NCI-H526 (cell line): ENCODE results near the gene ARID4B.
"Not testable (repeated sequence)": the region's sequence is repeated elsewhere in the genome, so short reads cannot be mapped to it uniquely, and the experiment has no call there.

Experiments
- DNase-seq, 2 experiments: peaks; one replicate each; lab custom pipeline; 2025; lab: John Stamatoyannopoulos, UW

Gene ARID4B

DNA sequence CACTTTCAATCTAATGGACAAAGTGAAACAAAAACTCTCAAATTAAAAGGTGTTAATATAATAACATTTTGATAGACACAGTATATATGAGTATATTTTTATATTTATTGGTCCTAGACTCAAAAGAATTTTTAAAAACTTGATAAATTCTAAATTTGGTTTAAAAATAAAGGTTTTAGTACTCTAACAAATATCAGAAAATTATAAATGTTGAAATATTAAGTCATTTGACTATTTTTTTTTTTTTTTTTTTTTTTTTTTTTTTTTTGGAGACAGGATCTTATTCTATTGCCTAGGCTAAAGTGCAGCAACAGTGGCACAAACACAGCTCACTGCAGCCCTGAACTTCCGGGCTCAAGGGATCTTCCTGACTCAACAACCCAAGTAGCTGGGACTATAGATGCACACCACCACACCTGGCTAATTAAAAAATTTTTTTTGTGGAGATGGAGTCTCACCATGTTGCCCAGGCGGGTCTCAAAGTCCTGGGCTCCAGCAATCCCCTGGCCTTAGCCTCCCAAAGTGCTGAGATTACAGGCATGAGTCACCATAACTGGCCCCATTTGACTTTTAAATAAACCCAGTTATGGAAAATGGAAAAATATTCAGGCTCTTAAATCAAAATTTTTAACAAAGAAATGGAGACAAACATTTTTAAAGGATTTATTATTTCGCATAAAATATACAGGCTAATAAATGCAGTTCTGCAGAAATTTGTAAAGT, 106.2 kb downstream of the ARID4B start:
- DNase-seq, result no peak

DNA sequence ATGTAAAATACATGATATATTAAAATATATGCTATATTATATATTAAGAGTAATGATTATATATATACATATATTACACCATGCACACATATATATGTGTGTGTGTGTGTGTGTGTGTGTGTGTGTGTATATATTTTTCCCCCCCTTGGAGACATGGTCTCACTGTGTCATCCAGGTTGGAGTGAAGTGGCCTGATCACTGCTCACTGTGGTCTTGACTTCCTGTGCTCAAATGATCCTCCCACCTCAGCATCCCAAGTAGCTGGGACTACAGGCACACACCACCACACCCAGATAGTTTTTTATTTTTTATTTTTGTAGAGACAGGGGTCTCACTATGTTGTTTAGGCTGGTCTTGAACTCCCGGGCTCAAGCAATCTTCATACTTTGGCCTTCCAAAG, 112.5 kb downstream of the ARID4B start:
- no peak for DNase-seq

DNA sequence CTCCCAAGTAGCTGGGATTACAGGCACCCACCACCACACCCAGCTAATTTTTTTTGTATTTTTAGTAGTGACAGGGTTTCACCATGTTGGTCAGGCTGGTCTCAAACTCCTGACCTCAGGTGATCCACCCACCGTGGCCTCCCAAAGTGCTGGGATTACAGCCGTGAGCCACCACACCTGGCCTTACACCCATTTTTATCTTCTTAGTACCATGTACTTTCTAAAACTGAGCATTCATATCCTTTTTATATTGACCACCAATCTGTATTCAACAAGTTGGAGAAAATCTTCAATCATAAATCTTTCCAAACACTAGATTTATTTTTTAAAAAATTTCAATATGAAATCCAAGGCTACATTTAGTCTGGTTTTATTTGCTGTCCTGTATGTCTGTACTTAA, 113.0 kb downstream of the ARID4B start:
- not testable (repeated sequence) for DNase-seq

DNA sequence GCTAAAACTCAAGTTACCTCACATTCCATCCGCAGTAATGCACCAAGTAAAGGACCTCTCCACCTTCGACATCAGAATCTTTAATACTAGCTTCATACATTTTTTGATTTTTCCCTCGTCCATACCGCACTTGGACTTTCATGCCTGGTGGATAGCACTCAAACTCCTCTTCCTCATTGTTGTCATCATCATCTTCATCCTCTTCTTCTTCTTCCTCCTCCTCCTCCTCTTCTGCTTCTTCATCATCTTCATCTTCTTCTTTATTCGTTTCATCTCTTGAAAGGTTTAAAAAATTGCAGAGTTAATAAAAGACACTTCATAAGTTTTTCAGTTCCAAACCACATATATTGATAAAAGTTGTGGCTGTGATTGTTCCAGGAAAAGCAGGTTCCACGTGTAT, 114.2 kb downstream of the ARID4B start:
- no peak for DNase-seq

DNA sequence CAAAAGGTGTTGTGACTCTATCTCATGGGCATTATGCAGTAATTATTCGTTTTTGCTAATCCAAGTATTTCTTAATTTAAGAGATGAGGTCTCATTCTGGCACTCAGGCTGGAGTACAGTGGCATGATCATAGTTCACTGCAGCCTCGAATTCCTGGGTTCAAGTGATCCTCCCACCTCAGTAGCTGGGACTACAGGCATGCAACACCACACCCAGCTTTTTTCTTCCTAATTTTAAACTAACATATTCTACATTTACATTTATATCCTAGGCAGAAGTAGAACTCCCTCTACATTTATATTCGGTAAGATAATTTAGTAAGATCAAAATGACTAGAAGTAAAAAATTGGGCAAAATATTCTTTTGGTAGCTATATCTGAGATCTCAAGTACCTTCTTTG, 116.5 kb downstream of the ARID4B start:
- no peak for DNase-seq

DNA sequence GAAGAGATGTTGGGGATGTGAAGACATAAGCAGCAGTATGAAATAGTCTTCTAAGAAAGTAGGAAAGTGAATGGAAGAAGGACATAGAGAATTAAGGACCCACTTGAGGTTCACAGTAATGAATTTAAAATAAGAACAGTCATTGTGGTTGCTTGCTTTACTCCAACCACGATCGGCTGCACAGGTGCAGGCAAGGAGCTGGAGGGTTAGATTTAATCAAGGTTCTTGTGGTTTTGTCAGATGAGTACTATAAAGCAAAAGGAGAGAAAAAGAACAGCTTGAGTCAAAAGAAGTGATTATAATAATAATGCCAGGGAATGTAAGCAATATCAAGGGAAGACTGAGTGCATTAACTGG, 120.8 kb downstream of the ARID4B start:
- DNase-seq, result no peak

DNA sequence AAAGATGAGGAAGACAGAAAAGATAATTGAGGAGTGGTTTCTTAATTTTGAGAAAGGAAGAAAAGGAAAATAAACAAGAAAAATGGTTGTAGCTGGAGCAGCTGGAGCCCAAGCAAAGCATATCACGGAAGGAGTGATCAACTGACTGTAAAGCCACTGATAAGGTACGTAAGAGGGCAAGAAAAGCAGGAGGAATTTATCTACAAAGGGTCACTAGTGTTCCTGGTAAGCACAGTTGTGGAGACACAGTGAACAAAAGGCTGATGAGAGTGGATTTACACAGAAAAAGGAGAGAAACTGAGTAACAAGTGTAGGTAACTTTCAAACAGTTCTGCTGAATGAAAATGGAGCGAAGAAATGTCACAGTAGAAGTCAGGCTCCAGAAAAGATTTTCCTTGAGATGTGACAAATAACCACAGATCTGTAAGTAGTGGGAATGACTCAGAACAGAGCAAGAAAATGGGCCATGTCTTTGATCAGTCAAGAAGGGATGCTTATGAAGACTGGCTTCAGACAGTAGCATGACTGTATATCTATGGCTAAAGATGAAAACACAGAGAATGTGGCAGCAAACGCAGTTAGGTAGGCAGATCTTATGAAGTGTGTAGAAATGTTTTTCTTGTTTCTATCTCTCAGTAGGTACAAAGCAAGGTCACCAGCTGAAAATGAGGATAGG, 121.3 kb downstream of the ARID4B start:
- DNase-seq, result no peak

DNA sequence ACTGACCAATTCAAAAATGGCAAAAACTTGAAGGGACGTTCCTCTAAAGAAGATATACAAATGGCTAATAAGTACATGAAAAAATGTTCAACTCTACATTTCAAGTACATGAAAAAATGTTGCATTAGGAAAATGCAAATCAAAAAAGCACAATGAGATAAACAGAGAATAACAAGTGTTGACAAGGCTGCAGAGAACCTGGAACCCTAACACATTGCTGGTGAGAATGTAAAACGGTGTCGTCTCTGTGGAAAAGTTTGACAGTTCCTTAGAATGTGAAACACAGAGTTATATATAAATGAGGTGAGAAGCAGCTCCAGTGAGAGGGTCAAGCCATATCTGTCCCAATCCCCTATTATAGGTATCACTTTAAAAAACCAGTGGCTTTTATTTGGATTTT, 122.3 kb downstream of the ARID4B start:
- no peak for DNase-seq

DNA sequence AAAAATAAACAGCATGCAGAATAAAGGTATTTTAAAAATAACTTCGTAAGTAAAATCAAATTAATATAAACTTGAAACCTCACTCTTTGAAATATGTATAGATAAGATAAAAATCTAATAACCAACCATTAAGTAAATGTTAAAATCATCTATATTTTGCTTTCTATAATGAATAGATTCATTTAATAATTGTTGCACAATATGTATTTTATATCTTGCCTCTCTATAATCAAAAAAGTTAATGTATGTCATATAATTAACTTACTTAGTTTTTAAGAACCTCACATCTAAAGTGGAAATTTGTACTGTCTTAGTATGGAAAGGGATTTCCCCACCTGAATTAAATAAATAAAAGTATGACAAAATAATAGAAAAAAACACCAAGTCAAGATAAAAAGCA, 124.6 kb downstream of the ARID4B start:
- no peak for DNase-seq

DNA sequence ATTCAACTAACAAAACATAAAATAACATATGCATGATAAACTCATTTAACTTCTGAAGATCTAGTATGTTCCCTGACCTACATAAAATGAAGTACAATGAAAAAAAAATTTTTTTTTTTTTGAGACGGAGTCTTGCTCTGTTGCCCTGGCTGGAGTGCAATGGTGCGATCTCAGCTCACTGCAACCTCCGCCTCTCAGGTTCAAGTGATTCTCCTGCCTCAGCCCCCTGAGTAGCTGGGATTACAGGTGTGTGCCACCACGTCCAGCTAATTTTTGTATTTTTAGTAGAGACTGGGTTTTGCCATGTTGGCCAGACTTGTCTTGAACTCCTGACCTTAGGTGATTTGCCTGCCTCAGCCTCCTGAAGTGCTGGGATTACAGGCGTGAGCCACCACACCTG, 125.5 kb downstream of the ARID4B start:
- not testable (repeated sequence) for DNase-seq

DNA sequence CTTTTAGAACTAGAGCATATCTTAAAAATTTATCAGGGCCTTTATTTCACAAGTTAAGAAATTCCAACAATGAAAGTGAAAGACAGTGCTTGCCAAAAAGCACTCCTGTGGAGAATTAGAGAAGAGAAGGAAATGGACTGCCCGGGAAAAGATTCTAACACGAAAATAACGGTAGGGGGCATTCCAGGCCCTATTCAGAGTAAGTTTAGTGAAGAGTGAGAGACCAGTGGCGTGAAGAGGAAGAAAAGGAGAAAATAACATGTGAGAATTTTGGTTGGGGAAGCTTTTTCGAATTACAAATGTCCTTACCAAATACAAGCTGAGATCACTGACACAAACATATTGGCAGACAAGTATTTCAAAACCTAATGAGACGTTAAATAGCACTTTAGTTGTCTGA, 128.5 kb downstream of the ARID4B start:
- no peak for DNase-seq

DNA sequence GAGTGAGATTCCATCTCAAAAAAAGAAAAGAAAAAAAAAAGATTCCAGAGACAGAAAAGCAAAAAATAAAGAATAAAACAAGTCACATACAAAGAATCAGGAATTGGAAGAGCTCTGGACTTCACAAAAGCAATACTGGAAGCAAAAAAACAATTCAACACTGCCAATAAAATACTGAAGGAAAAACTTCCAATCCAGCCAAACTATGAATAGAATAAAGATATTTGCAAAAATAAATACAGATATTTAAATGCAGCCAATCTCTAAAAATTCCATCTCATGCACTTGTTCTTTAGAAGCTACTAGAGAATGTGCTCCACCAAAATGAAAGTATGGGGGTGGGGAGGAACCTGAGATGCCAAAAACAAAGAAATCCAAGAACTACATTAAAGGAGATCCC, 137.5 kb downstream of the ARID4B start:
- DNase-seq, result no peak

DNA sequence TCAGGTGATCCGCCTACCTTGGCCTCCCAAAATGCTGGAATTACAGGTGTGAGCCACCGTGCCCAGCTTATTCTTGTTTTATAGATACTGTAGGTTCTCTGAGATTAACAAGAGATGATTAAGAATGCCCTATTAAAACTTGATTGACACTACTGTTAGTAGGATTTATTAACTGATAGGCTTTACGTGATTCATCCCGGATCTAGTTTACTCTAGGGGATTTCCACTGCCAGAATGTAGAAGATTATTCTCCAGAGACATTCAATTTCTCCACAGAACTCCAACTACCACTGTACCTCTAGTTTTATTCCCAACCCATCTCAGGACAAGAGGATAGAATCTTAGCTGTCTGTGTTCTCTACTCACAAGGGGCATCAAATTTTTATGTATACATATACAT, 140.7 kb downstream of the ARID4B start:
- DNase-seq, result no peak

DNA sequence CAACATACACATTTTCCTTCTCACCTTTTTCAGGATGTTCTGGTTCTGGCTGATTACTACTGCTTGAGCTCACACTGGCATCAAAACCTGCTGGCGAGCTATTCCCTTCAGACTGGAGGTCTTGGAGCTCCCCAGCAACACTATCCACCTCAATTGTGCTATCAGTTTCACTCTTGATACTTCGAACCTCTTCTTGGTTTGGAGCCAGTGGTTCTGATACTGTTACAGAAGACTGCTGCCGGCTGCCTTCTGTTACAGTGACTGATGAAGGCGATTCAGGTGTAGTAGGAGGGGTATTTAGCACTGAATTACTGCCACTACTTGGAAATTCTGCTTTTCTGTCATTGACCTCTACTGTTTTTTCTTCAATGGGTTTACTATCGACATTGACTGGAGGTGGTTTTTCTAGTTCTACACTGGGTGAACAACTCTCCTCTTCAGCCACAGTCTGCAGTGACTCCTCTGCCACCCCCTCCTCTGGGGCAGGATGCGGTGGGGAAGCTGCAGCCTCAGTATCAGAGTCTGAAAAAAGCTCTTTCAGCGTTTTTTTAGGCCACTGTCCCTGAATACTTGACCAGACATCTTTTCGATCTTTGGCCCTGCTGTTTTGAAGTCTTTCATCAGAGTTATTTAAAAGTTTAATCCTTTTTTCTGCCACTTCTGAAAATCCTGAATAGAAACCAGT, 146.3 kb downstream of the ARID4B start:
- no peak for DNase-seq

DNA sequence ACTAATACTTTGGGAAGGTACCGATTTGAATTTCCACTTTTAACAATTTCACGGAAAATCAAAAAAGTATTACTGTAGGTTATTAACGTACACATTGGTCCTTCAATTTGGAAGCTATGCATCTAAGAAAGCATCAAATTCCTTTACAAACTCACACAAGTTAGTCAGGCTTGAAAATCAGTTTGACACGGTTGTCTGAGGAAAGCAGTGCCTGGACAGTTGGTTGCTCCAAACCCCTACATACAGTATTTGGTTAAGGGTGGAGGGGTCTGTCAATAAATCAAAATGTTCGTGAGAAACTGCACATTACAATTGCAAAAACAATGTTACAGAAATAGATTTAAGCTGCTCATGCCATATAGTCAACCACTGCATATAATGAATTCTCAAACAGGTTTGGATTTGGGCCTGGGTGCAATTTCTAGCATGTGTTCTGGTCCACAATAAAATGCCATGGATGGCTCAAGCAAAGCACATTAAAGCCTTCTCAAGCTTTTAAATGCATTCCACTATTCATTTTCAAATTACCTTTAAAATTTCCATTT, 147.0 kb downstream of the ARID4B start:
- DNase-seq, result no peak

DNA sequence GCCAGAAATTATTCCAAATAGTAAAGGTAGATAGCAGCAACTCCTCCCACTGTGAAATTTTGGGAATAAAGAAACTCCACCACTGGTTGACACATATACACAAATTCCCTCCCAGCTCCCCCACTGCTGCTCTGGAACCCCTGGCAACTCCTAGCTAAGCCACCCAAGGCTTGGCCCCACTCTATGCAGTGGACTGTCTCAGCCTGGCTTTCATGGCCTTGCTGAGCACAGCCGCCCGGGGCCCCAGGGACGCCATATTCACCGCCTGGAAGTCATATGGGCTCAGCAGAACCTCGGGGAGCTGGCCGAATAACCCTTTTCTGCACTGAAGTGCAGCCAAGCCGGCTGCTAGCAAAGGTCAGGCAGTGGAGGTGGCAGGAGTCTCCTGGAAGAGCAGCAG, 151.5 kb downstream of the ARID4B start:
- DNase-seq, result no peak

DNA sequence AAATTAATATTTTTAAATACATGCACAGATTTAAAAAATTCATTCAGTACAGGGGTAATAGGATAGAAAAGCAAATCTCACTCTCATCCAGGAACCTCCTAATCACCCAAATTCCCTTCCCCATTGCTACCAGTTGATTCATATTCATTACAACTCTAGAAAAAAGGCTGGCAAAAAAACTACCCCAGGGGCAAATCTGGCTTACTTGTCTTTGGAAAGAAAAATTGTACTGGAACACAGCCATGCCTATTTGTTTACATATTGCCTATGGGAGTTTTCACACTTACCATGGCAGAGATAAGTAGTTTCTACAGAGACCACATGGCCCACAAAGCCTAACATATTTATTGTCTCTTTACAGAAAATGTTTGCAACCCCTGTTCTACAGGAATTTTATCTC, 158.0 kb downstream of the ARID4B start:
- DNase-seq, result no peak

DNA sequence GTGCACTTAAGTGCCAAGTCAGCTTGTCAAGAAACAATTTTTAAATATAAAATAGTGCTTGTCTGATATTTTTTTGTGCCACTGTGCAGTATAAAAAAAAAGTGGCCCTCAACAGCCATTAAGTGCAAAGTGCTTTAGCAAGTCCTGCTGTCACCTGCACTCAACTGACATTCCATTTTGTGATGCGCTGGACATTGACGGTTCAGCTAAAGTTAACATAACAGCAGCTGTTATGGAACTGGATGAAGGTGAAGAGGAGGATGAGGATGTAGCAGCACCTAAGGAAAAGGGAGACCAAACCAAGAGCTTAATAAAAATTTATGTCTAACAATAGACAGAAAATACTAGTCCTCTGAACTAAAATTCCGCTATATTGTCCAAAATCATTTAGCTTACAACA, 159.6 kb downstream of the ARID4B start:
- DNase-seq, result no peak

DNA sequence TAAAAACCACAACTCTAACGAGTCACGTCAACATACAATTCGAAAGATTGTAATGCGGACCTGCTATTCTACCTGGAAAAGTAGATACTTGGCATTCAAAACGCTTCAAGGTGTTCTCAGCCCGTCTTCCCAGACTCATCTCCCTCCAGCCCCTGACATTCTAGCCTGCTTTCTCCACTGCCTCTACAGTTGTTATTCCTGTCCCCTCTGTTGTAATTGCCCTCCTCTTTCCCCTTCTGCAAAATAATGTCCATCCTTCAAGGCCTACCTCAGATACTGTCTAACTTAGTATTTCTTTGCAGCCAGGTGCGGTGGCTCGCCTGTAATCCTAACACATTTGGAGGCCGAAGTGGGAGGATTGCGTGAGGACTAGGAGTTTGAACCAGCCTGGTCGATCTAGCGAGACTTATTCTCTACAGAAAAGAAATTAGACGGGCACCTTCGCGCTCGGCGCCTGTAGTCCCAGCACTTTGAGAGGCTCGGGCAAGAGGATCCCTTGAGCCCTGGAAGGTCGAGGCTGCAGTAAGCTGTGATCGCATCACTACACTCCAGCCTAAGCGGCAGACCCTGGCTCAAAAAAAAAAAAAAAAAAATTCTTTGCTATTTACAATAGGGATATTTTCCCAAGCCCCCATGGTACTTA, 166.2 kb downstream of the ARID4B start:
- DNase-seq, result no peak

DNA sequence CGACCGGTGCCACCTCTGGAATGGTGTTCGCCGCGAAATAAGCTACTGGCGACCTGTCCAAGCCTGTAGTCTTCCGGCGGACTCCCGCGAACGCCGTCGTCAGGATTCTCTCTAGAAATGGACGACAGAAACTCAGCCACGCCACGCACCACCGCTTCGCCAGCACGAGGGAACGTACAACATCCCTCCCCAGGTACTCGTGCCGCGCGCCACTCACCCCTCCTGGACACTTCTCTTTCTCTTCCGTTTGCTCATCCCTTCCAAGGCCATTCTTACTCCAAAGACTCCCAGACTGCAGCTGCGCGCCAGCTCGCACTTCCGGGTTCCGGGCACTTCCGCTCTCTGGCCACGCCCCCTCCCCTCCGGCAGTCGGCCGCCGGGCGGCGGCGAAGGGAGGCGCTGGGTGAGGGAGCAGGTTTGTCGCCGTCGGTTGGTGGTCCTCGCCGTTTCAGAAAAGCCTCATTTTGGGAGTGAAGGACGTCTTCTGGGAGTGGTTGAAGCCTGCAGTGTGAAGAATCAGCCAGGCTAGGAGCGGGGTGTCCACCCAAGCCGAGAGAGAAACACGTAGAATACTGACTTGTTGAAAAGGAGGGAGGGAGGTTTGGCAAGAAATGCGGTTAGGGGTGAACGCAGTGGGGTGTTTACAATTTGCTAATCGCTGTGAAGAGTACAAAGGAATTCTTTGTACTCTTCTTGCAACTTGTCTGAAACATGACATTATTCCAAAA, 166.9 kb downstream of the ARID4B start, which contains the start of gene RBM34:
Gene RBM34 (minus strand): TSS at position 294 of the 728 bp plus-strand sequence. CDS start 24 bp downstream, at position 270.
- peak; percentile 51 to 89 for DNase-seq

DNA sequence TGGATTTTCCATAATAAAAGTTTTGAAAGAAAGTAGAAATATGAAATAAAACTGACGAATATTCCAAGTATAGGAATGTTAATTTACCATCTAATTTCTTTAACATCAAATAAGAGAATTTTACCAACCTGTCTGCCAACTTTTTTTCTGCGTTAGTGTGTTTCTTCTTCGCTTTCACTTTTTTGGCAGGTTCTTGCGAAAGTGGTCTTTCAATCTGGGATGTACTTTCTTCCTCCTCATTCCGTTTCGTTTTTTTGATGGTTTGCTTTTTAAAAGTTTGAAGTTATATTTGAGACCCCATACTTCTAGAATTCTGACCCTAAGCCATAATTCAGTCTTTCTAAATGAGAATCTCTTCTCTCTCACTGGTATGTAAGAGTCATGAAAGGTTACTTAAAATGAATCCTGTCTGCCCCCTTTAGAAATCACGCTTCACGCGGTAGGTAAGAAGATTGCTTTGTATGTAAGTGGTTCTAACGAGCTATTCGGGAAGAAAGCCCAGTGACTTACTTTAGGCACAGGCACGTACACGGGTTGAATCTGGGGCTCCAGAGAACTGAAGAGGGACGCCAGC, 167.5 kb downstream of the ARID4B start:
- DNase-seq, result peak in 1 of 2 experiments; percentile 23
